Neural progenitor cell (in vitro differentiated cells): ENCODE data around the gene NPTX1. TPM values are rescaled to one million over a fixed set of nuclear protein-coding genes. Genes with fewer than 3 reads are reported as not detected.

Experiments used
- DNase-seq: peaks from one replicate; pipeline ENCODE4 v3.0.0-alpha.2; 2016; ENCODE audit warnings: low spot score
- H2AFZ ChIP-seq: fragments of 200-600 bp; sonication (generic); replicated peaks from 2 replicates; pipeline ENCODE4 v1.6.1; 2016; ENCODE audit warnings: antibody characterized with exemption
- H3F3A ChIP-seq: fragments of 200-600 bp; sonication (generic); 2 replicates; pipeline ENCODE4 v1.6.1; 2016; ENCODE audit warnings: antibody characterized with exemption, low read depth
- H3K27ac ChIP-seq: fragments of 200-600 bp; sonication (generic); 2 replicates; pipeline ENCODE4 v1.5.1; 2016; ENCODE audit warnings: mild to moderate bottlenecking
- H3K27me3 ChIP-seq: fragments of 200-600 bp; sonication (generic); 2 replicates; pipeline ENCODE4 v1.6.1; 2016; ENCODE audit warnings: mild to moderate bottlenecking, moderate library complexity
- H3K36me3 ChIP-seq: fragments of 200-600 bp; sonication (generic); 2 replicates; pipeline ENCODE4 v1.5.1; 2016
- H3K4me1 ChIP-seq: fragments of 200-600 bp; sonication (generic); 2 replicates; pipeline ENCODE4 v1.6.1; 2016; ENCODE audit warnings: mixed run types
- H3K4me2 ChIP-seq: fragments of 200-600 bp; sonication (generic); 2 replicates; pipeline ENCODE4 v1.6.1; 2016
- H3K4me3 ChIP-seq: fragments of 200-600 bp; sonication (generic); 2 replicates; pipeline ENCODE4 v1.5.1; 2016
- H3K79me2 ChIP-seq: fragments of 200-600 bp; sonication (generic); 2 replicates; pipeline ENCODE4 v1.6.1; 2016; ENCODE audit warnings: low read depth
- H3K9ac ChIP-seq: fragments of 200-600 bp; sonication (generic); 2 replicates; pipeline ENCODE4 v1.6.1; 2016
- H3K9me3 ChIP-seq: fragments of 200-600 bp; sonication (generic); 2 replicates; pipeline ENCODE4 v1.5.1; 2016; ENCODE audit warnings: low read depth
- H4K20me1 ChIP-seq: fragments of 200-600 bp; sonication (generic); 2 replicates; pipeline ENCODE4 v1.6.1; 2016; ENCODE audit warnings: low read depth
- H3K27ac Mint-ChIP-seq: 3 replicates; pipeline ENCODE4 v1.8.0; 2021; ENCODE audit warnings: mixed read lengths
- H3K27me3 Mint-ChIP-seq: 2 replicates; pipeline ENCODE4 v1.8.0; 2022; ENCODE audit warnings: low read depth, mild to moderate bottlenecking, inconsistent platforms, moderate library complexity, mixed read lengths; ENCODE audit not compliant: insufficient read depth
- H3K36me3 Mint-ChIP-seq: 3 replicates; pipeline ENCODE4 v1.8.0; 2021; ENCODE audit warnings: mixed read lengths
- H3K4me1 Mint-ChIP-seq: 3 replicates; pipeline ENCODE4 v1.8.0; 2021; ENCODE audit warnings: mixed read lengths
- H3K4me3 Mint-ChIP-seq: 3 replicates; pipeline ENCODE4 v1.8.0; 2021; ENCODE audit warnings: mild to moderate bottlenecking, moderate library complexity, mixed read lengths
- H3K9me3 Mint-ChIP-seq: 3 replicates; pipeline ENCODE4 v1.8.0; 2020; ENCODE audit warnings: mixed read lengths
- CTCF ChIP-seq: fragments of 200-600 bp; sonication (generic); IDR thresholded peaks from 2 replicates; pipeline ENCODE4 v1.5.1; 2017; ENCODE audit warnings: antibody characterized with exemption, mild to moderate bottlenecking
- EZH2 ChIP-seq: fragments of 200-600 bp; sonication (generic); IDR thresholded peaks from 2 replicates; pipeline ENCODE4 v1.6.1; 2017; ENCODE audit warnings: antibody characterized with exemption, mild to moderate bottlenecking, moderate library complexity
- EZH2phosphoT487 ChIP-seq: fragments of 200-600 bp; sonication (generic); IDR thresholded peaks from 2 replicates; pipeline ENCODE4 v1.6.1; 2017; ENCODE audit warnings: antibody characterized with exemption
- total RNA-seq: library from RNA; depleted of rRNA; stranded (reverse); fragments of >200 nt; gene quantifications from 2 replicates; pipeline ENCODE4 v1.2.3, GENCODE V29; 2015; ENCODE audit warnings: low replicate concordance

Gene NPTX1
- total RNA-seq, 1 donor from 2014 or later, result 2.6 TPM

DNA sequence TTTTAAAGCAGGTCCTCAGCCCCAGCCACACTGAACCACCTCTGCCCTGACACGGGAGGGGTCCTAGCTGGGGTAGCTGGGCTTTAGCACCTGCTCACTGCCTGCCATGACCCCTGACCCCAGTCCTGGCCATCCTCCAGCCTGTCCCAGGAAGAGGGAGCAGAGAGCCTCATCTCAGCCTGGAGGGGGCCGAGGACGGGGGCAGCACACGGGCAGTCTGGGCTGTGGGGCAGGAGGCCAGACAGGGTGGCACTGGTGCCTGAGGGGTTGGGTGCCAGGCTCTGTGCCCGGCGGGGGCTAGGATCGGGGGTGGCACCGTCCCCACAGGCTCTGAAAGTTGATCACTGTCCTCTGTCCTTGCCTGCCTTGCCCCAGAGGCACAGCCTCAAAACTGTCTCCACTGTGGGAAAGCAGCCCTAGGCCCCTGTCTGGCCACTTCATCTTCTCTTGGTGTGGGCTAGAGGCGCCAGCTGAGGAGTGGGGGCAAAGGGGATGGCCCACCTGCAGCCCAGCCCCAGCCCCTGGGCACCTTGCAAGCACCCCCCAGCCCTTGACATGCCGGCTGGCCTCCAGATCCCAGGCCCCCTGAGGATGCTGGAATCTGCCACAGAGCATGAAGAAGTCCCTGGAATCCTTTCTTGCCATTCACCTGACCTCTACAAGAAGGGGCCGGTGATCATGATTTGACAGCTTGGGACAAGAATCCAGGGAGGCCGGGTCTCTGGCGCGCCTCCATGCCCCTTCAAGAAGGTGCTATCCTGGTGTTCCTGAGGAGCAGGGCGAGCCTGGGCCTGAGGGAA is 45.8 kb downstream of the NPTX1 start:
- no peak overlapping the region for H3K4me2 ChIP-seq
- no peak overlapping the region for H3K27ac Mint-ChIP-seq
- H3K4me1 Mint-ChIP-seq, result peaks cover 4% of the 10 kb centered on the region
- no peaks in the 10 kb centered on the region for H3K36me3 Mint-ChIP-seq
- peaks cover 13% of the 10 kb centered on the region for H3K4me1 ChIP-seq
- no peaks in the 10 kb centered on the region for H3K9me3 Mint-ChIP-seq
- H3F3A ChIP-seq, result no peaks in the 10 kb centered on the region
- H3K27ac ChIP-seq, result no peak overlapping the region
- H2AFZ ChIP-seq, result no peak overlapping the region
- no peak overlapping the region for H3K4me3 ChIP-seq
- no peak overlapping the region for H3K9ac ChIP-seq
- no peaks in the 10 kb centered on the region for H3K79me2 ChIP-seq
- no peaks in the 10 kb centered on the region for H3K27me3 ChIP-seq
- no peak for TF ChIP-seq EZH2
- TF ChIP-seq EZH2phosphoT487, result no peak
- no peak for TF ChIP-seq CTCF
- H4K20me1 ChIP-seq, result peaks cover 4% of the 10 kb centered on the region
- no peak overlapping the region for H3K4me3 Mint-ChIP-seq
- no peaks in the 10 kb centered on the region for H3K36me3 ChIP-seq
- H3K27me3 Mint-ChIP-seq, result peaks cover 2% of the 10 kb centered on the region
- H3K9me3 ChIP-seq, result no peaks in the 10 kb centered on the region
- DNase-seq, result no peak

- no peak for TF ChIP-seq CTCF
- TF ChIP-seq EZH2, result no peak
- TF ChIP-seq EZH2phosphoT487, result no peak
- no peak overlapping the region for H2AFZ ChIP-seq
- H3K4me2 ChIP-seq, result no peak overlapping the region
- peaks cover 13% of the 10 kb centered on the region for H3K4me1 ChIP-seq
- H3K27me3 ChIP-seq, result no peaks in the 10 kb centered on the region
- no peak for DNase-seq
- Mint-ChIP-seq H3K36me3 (no peaks in the 10 kb centered on the region), H3K4me3 (no peak overlapping the region), H3K4me1 (peaks cover 4% of the 10 kb centered on the region), H3K27me3 (no peaks in the 10 kb centered on the region), H3K27ac (no peak overlapping the region), H3K9me3 (no peaks in the 10 kb centered on the region)
- H4K20me1 ChIP-seq, result peaks cover 4% of the 10 kb centered on the region
- no peaks in the 10 kb centered on the region for H3K36me3 ChIP-seq
- no peak overlapping the region for H3K9ac ChIP-seq
- no peak overlapping the region for H3K4me3 ChIP-seq
- no peaks in the 10 kb centered on the region for H3K9me3 ChIP-seq
- H3K79me2 ChIP-seq, result no peaks in the 10 kb centered on the region
- H3F3A ChIP-seq, result no peaks in the 10 kb centered on the region
- no peak overlapping the region for H3K27ac ChIP-seq
Measured at GRCh38 chr17:80429356-80430275, 46.8 kb downstream of the NPTX1 start.

DNA sequence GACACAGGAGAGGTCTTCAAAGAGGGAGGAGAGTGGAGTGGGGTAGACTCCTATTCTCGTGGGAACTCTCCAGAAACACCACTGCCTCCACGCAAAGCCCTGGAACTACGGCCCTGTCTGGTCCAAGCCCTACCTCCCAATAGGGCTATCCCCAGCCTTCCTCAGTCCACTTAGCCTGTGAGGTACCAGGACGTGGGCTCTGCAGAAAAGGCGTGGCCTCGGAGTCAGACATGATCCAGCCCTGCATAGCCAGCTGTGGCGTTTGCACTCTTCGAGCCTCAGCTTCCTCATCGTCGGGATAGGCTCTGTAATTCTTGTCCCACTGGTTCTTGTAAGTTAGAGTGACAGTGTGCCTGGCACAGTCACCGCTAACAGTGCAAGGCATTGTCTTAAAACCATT is 47.6 kb downstream of the NPTX1 start:
- Histone ChIP-seq H3K79me2 (no peaks in the 10 kb centered on the region), H4K20me1 (peaks cover 4% of the 10 kb centered on the region), H3K9me3 (no peaks in the 10 kb centered on the region), H3K4me1 (peaks cover 13% of the 10 kb centered on the region), H3K27me3 (no peaks in the 10 kb centered on the region), H3K4me3 (no peak overlapping the region), H2AFZ (no peak overlapping the region), H3K36me3 (no peaks in the 10 kb centered on the region), H3K27ac (no peak overlapping the region), H3K4me2 (no peak overlapping the region), H3K9ac (no peak overlapping the region), H3F3A (no peaks in the 10 kb centered on the region)
- H3K27ac Mint-ChIP-seq, result no peak overlapping the region
- H3K4me1 Mint-ChIP-seq, result peaks cover 4% of the 10 kb centered on the region
- no peaks in the 10 kb centered on the region for H3K36me3 Mint-ChIP-seq
- H3K4me3 Mint-ChIP-seq, result no peak overlapping the region
- H3K27me3 Mint-ChIP-seq, result no peaks in the 10 kb centered on the region
- TF ChIP-seq EZH2phosphoT487 (no peak), EZH2 (no peak), CTCF (no peak)
- no peaks in the 10 kb centered on the region for H3K9me3 Mint-ChIP-seq
- no peak for DNase-seq
